GM18868 (cell line): ENCODE results near the gene DDX52.

Source experiments
- ATAC-seq: cut with Tn5 transposase; IDR thresholded peaks from one replicate; pipeline ENCODE4 v1.9.1; 2021; ENCODE audit warnings: mild to moderate bottlenecking, moderate library complexity; ENCODE audit not compliant: unreplicated experiment

DDX52 gene

DNA sequence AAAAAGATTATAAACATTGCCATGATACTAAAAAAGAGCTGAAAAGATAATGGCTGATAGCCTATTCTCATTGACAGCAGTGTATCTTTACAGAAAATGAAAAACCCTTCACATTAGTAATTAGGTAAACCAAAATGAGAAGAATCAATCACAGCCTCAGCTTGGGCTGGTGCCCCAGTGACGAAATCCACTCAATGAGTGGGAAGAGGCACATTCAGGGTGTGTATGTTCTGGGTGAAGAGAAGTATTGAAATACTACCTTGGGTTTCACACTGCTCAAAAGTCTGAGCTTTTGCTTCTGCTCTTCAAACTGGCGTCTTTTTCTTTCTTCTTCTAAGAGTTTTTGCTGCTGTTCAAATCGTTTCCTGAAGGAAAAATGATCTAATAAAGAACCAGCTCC lies 58.2 kb downstream of the DDX52 start:
- ATAC-seq, result no peak

DNA sequence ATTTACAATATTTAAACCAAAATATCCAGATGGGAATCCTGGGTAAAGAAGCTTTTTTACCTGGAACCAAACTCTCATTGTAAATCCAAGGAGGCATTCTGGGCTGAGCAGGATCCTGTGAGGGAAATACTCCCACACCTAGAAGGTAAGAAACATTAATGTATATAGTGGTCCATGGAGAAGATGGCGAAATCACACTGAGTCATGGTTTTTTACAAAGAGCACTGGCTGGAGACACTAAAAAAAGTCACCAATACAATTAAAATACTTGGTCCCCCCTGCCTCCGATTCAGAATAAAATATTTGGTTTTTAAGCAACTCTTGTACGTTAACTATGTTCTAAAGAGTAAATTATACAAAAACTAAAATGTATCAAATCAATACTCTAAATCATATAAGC lies 67.0 kb downstream of the DDX52 start:
- ATAC-seq, result no peak

- no peak for ATAC-seq
Measured at GRCh38 chr17:37574427-37574826, 68.8 kb downstream of the DDX52 start.

GRCh38 chr17:37571674-37572073 lies 71.6 kb downstream of the DDX52 start:
- ATAC-seq, result no peak

DNA sequence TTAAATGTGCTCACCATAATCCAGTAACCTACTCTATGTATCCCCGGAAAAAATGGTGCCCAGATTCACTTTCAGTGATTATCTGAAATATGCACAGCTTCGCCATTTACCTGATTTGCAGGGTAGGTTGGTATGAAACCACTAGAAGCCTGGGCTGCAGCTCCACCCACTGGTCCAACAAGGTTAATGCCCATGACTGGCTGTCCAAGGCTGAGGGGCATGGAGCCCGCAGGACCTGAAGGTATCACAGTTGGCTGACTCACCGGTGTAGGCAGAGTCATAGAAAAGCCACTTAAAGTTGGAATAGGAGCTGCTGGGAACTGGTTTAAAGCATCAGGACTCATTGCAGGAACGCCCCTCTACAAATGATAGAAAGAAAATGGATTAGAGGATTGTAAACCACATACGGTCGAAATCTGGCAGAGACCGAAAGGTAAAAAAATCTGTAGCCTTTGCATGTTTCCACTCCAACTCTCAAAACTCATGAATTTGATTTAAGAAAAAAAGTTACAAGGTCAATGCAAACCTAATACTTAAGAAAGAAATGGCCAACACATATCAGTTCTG lies 72.6 kb downstream of the DDX52 start:
- no peak for ATAC-seq

DNA sequence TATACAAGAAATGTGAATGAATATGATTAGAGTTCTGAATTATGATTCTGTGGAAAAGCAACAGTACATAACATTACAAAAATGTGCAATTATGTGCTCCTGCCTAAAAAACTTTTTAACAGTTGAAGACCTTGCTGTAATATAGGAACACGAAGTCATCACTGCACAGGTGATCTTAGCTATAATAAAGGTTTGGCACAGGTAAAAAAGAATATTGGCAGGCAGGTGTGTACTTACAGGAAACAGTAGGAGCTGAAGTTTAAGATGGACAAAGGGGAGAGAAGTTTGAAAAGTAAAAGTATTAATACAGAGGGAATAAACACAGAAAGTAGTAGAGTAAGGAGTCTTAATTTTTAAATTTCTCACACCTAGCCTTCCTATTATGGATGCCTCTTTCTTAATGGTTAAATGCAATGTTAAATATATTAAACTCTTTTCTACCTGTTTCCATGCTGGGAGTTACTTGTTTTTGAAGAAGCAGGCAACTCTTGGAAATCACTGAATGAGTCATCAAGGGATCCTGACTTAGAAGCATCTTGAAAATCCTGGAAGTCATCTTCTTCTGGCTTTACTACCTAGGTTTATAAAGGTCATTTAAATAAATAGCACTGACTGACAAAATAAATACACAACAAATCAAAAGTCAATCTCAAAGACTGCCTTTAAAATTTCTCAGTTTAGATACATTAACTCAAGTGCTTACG lies 74.7 kb downstream of the DDX52 start:
- no peak for ATAC-seq

- no peak for ATAC-seq
Measured at GRCh38 chr17:37567538-37567937, 75.7 kb downstream of the DDX52 start.

- ATAC-seq, result no peak
Measured at GRCh38 chr17:37567137-37567536, 76.1 kb downstream of the DDX52 start.

DNA sequence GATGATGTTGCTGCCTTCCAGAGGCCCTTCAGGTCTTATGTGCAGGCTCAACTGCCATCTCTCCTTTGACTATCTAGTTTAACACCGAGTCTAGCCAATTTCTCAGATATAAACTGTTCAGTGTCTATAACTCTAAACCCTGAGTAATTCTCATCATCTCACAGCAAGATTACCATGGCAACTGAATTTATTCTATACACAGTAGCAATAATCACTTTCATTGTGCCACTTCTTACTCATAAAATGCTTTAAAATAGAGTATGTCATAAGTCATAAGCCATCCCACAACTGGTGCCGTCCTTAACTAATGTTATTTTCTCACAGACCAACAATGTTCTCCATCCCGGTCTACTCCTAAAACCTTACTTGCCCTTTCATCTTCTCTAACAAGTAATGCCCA lies 79.0 kb downstream of the DDX52 start:
- no peak for ATAC-seq

GRCh38 chr17:37562016-37562745 lies 81.1 kb downstream of the DDX52 start:
- ATAC-seq, result no peak
